Kidney (tissue), 14 donors: Measurements from ENCODE around the gene ESPNL. TPM values are rescaled to one million over a fixed set of nuclear protein-coding genes. Genes with fewer than 3 reads are reported as not detected.

Experiments
- DNase-seq, 5 donors: peaks; one replicate each; pipeline ENCODE4 v3.0.0-alpha.2; 2013 to 2020
- FAIRE-seq: peaks from 2 replicates; lab custom pipeline; 2012; peaks lifted over from hg19 to GRCh38; lab: Jason Lieb, UNC
- H3K27ac ChIP-seq, 2 donors: one replicate each; pipeline ENCODE4 v1.7.0; 2013; ENCODE audit warnings: low read depth in 2 of 2, low read length in 2 of 2, inconsistent platforms in 1 of 2
- H3K27me3 ChIP-seq: one replicate; pipeline ENCODE4 v1.7.1; 2013; ENCODE audit warnings: low read length, inconsistent platforms; ENCODE audit not compliant: control insufficient read depth, insufficient read depth
- H3K36me3 ChIP-seq, 3 donors: one replicate each; pipeline versions ENCODE4 v1.7.0 to v1.7.1; 2013; ENCODE audit warnings: low read length in 3 of 3, control low read depth in 1 of 3, inconsistent platforms in 1 of 3; ENCODE audit not compliant: insufficient read depth in 3 of 3, control insufficient read depth in 2 of 3
- H3K4me1 ChIP-seq, 3 donors: one replicate each; pipeline versions ENCODE4 v1.7.0 to v1.7.1; 2013; ENCODE audit warnings: low read length in 3 of 3, inconsistent platforms in 1 of 3, low read depth in 1 of 3; ENCODE audit not compliant: control insufficient read depth in 2 of 3, insufficient read depth in 2 of 3
- H3K4me3 ChIP-seq, 3 donors: one replicate each; pipeline versions ENCODE4 v1.7.0 to v1.8.1; 2013; ENCODE audit warnings: low read length in 3 of 3, control low read depth in 1 of 3, inconsistent platforms in 1 of 3
- H3K9ac ChIP-seq, 3 donors: one replicate each; pipeline versions ENCODE4 v1.7.0 to v1.7.1; 2013; ENCODE audit warnings: low read length in 3 of 3, control low read depth in 1 of 3, inconsistent platforms in 1 of 3
- H3K9me3 ChIP-seq, 3 donors: one replicate each; pipeline versions ENCODE4 v1.7.0 to v1.7.1; 2013; ENCODE audit warnings: low read length in 3 of 3, control low read depth in 1 of 3, inconsistent platforms in 1 of 3; ENCODE audit not compliant: control insufficient read depth in 2 of 3, insufficient read depth in 1 of 3
- CTCF ChIP-seq: IDR thresholded peaks from 3 replicates; pipeline ENCODE4 v1.5.1; 2012; ENCODE audit warnings: mild to moderate bottlenecking, moderate library complexity, borderline replicate concordance; ENCODE audit not compliant: insufficient read depth; ENCODE audit errors: extremely low read depth
- intact Hi-C: fragments of 100-400 bp; cut with DNase I; formaldehyde crosslinking; loops from one replicate; pipeline ENCODE4 v1.11.1; 2022
- polyA plus RNA-seq: library from polyadenylated mRNA; stranded (reverse); fragments of 350-450 nt; fragmentation: Illumina TruSeq; extraction: RNeasy Lipid Tissue Mini Kit (QIAGEN cat#74804); gene quantifications from one replicate; pipeline ENCODE4 v1.2.3, GENCODE V29; 2014; ENCODE audit warnings: low read depth, low replicate concordance; ENCODE audit not compliant: insufficient read depth
- total RNA-seq: library from RNA; stranded (reverse); fragmentation: NEBNext Ultra II Directional; extraction: Animal tissue kit (Norgen Biotek cat#: 25700); gene quantifications from one replicate; pipeline ENCODE4 v1.2.1, GENCODE V29; 2021
- donor health status: control.
- donor health status: control.
- donor health status: control.
- donor health status: control.
- donor health status: control.
- donor health status: DM: yes; HTN: yes; CAD: no.
- donor health status: Normal renal cell carcinoma (clear cell type).

ESPNL gene
- total and polyA plus RNA-seq, 2 donors from 2014 or later, result 0.28 to 2.7 TPM

- Histone ChIP-seq H3K4me1 (peaks cover 0 to 4% (median 3%) of the 10 kb centered on the region in 3 donors), H3K9ac (no peak overlapping the region), H3K4me3 (no peak overlapping the region), H3K27ac (no peak overlapping the region), H3K9me3 (peaks cover 0 to 4% (median 0%) of the 10 kb centered on the region in 3 donors), H3K27me3 (no peaks in the 10 kb centered on the region), H3K36me3 (no peaks in the 10 kb centered on the region)
- intact Hi-C loops, result no loop called here
- DNase-seq (peak in 2 of 5 donors; percentile 33 to 65), FAIRE-seq (no peak)
- TF ChIP-seq CTCF, result no peak
Observed at GRCh38 chr2:238129166-238130010, 29.2 kb downstream of the ESPNL start.

- Histone ChIP-seq H3K27me3 (no peaks in the 10 kb centered on the region), H3K27ac (no peak overlapping the region), H3K4me3 (no peak overlapping the region), H3K36me3 (no peaks in the 10 kb centered on the region), H3K9me3 (peaks cover 0 to 4% (median 0%) of the 10 kb centered on the region in 3 donors), H3K9ac (no peak overlapping the region), H3K4me1 (peaks cover 0 to 4% (median 3%) of the 10 kb centered on the region in 3 donors)
- intact Hi-C loops, result no loop called here
- TF ChIP-seq CTCF, result no peak
- DNase-seq (peak in 2 of 5 donors; percentile 42 to 49), FAIRE-seq (no peak)
Observed at GRCh38 chr2:238130111-238130695, 30.1 kb downstream of the ESPNL start.

- intact Hi-C loops, result no loop called here
- TF ChIP-seq CTCF, result no peak
- FAIRE-seq (no peak), DNase-seq (peak; percentile 46 to 71 (median 53))
- Histone ChIP-seq H3K4me1 (peaks cover 0 to 4% (median 3%) of the 10 kb centered on the region in 3 donors), H3K27me3 (no peaks in the 10 kb centered on the region), H3K36me3 (no peaks in the 10 kb centered on the region), H3K4me3 (no peak overlapping the region), H3K9me3 (peaks cover 0 to 2% (median 0%) of the 10 kb centered on the region in 3 donors), H3K27ac (no peak overlapping the region), H3K9ac (no peak overlapping the region)
Observed at GRCh38 chr2:238130696-238131628, 30.8 kb downstream of the ESPNL start.
